ENCODE results near the gene TECR.
A peak's percentile ranks its signal among the peaks of the same experiment; 100 is the strongest.
"Not testable (repeated sequence)": the region's sequence is repeated elsewhere in the genome, so short reads cannot be mapped to it uniquely, and the experiment has no call there.

The TECR gene

GRCh38 chr19:14540741-14541525 is 11.5 kb downstream of the TECR start:
- no peak for DNase-seq (ENCODE audit: low spot score)

GRCh38 chr19:14541979-14542378 is 12.6 kb downstream of the TECR start:
- not testable (repeated sequence) for DNase-seq (ENCODE audit: low spot score)

DNA sequence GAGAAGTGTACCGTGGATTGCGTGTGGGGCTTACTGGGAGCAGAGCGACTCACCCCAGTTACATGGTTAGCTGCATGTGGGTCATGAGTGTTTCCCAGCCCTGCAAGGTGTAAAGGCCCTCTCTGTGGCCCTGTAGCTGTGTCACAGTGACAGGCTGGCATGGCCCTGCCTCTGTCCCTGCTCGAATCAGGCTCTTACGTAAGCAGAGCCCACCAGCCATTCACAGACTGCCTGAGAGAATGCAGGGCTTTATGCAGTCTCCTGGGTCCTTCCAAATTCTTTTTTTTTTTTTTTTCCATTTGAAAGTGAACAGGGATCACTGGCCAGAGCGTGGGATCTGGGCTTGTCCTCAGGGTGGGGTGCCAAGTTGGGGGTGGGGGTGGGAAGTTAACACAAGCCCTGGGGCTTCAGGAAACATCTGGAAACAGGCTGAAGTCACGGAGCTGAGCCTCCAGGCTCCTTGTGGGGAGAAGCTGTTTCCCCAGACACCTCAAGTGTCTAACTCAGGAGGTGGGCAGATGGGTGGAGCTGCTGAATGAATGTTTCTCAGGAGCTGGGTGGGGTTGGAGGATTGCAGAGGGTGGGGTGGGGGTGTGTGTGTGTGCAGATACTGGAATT is 13.4 kb downstream of the TECR start:
- peak; percentile 69 for DNase-seq (ENCODE audit: low spot score)

DNA sequence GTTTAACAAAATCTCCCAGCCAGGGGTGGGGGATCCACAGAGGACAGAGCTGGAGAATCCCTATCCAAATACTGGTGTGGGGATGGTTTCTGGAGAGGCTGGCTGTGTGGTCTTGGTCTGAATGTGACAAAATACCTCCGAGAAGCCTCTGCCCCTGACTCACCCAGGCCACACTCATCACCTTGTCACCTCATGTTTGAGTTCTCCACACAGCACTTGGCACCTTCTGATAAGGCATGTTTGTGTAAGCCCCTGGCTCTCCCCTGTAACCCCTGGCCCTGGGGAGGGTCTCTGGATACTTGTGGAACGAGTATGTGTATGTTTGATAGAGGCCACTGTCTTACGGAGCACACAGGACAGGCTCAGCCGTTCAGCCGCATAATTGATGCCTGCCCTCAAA is 14.7 kb downstream of the TECR start:
- DNase-seq (ENCODE audit: low spot score), result no peak

GRCh38 chr19:14544977-14545715 is 15.8 kb downstream of the TECR start:
- DNase-seq (ENCODE audit: low spot score), result peak; percentile 98

- DNase-seq (ENCODE audit: low spot score), result no peak
These were observed 16.3 kb downstream of the TECR start for GRCh38 chr19:14545716-14546082.

GRCh38 chr19:14550201-14550754 is 20.9 kb downstream of the TECR start:
- no peak for DNase-seq (ENCODE audit: low spot score)

- DNase-seq (ENCODE audit: low spot score), result peak; percentile 54
These were observed 22.0 kb downstream of the TECR start for GRCh38 chr19:14551134-14552005.

- not testable (repeated sequence) for DNase-seq (ENCODE audit: low spot score)
These were observed 22.6 kb downstream of the TECR start for GRCh38 chr19:14552006-14552360.

DNA sequence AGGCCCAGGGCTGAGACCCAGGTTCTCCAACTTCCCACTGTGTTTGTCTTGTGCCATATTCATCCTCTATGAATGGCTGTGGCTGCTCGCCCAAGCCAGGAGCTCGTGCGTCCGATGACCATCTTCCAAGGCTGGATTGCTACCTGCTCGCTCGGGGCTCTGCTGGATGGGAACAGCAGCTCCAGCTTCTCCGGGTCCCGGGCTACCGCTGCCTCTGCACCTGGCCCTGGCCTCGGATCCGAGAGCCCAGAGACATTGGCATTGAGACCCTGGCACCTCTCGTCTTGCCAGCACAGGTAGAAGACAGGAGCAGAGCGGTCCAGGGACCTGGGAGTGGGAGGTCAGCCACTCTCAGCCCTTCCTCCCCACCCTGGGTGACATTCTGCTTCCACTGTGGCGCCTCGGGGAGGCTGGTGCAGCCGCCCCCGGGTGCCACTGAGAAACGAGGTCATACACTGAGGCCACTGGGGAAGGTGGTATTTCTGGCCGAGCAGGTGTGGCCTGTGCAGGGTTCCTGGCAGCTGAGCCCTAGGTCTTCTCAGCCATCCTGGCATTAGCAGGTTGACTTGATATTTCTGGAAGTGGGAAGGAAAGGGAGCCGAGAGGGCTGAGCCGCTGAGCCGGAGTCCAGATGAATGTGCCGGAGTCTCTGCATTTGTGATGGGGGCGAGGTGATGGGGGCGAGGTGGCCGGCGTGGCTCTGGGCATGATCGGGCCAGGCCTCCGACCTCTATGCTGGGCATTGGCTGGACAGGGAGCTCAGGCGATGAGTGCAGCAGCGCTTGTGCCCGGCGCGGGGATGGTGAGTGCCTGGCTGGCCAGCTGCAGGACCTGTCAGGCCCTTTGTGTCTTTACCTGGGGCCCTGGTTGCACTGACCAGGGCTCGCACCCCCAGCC is 23.9 kb downstream of the TECR start:
- DNase-seq (ENCODE audit: low spot score), result no peak

DNA sequence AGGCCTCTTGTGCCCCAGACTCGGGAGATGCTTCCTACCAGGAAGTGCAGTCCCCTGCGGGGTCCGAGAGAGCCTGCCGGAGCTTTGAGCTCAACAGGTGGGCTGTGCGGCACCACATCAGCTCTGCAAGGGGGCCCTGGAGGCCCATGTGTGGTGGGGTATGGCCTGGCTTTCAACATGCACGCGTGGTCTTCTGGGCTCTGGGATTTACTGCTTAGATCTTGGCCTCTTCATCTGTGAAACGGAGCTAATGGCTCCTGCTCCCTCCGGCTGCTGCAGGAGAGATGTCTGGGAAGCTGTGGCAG is 24.5 kb downstream of the TECR start:
- no peak for DNase-seq (ENCODE audit: low spot score)

DNA sequence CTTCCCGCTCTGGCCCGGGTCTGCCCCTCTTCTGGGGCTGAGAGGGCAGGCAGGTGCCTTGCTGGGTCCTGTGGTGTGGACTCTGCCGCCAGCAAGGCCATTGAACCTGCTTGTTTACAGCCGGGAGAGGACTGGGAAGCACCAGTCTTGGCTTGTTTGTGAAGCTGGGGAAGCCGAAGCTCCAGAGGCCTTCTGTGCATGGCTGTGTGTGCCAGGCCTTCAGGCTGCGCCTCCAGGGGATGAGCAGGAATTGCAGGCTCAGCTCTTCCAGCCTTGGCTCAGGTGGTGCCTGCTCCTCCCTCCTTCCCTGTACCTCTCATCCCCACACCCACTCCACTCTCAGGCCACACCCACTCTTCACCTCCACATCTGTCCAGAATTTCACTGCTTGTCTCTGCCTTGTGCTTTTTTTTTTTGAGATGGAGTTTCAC is 25.0 kb downstream of the TECR start:
- DNase-seq (ENCODE audit: low spot score), result peak; percentile 66

DNA sequence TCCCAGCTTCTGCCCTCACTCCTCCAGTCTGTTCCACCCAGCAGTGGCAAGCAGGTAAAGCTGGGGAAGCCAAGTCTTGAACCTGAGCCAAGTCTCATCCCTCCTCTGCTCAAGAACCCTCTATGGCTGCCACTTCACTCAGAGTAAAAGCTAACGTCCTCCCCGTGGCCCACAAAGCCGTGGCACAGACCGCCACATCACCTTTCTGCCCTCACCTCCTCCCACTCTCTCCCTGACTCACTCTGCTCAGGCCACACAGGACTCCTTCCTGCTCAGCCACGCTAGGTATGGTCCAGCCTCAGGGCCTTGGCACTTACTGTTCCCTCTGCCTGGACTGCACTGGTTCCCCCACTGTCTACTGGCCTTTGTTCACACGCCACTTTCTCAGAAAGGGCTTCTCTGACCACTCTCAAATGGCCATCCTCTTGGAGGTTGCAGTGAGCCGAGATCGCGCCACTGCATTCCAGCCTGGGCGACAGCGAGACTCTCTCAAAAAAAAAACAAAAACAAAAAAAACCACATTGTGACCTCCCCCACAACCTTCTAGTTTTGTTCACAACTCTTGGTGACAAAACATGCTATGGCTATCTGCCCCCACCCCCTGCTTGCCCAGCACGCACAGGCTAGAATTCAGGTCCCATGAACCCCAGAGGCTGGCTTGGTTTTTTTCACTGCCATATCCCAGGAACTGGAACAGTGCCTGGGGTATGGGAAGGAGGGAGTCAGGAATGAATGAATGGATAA is 26.7 kb downstream of the TECR start:
- DNase-seq (ENCODE audit: low spot score), result no peak

DNA sequence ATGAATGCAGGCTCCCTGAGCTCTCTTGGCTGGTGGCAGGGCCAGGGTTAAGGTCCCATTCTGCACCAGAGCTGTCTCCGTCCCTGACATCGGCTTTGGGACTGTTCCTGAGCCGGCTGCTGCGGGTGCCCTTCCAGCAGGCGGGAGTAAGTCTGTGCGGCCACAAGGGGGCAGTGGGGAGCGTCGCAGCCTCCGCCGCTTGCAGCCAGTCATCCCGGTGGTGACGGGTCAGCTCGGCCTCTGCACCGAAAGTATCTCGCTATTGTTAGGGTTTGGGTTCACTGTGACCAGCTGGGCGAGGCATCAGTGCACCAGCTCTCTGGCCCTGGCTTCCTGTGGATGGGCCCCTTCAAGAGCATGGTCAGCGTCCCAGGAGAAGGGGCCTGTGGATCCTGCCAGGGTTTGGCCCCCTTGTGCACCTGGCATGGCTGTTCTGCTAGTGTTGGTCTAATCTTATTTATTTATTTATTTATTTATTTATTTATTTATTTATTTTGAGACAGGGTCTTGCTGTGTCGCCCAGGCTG is 27.3 kb downstream of the TECR start:
- peak; percentile 94 for DNase-seq (ENCODE audit: low spot score)

DNA sequence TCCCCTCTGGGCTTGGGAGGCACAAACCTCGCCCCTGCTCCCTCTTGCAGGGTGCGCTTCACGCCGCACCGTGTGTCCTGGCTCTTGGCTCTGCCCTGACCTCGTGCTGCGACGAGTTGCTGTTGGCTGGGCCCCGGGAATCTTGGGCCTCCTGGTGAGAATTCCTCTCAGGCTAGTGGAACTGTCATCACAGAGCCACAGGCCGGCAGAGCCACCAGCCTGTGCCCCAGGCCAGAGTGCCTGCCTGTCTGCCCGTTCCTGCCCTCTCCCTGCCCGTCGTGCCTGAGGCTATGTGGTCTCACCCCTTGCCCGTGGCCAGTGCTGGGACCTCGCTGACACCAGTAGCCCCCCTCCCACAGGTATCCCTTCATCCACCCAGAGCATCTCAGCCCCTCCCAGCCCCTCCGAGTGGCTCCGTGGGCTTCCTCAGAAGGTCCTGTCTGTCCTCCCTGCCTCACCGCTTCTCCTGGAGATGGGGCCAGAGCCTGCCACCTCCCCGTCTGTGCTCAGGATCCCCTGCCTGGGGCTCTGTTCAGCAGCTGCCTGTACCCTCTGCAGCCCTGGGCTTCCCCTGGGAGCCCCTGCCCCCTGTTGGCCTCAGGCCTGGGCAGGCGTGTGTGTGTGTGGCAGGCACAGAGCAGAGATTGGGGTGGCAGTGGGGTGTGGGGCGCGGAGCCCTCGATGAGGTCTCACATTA is 29.1 kb downstream of the TECR start:
- DNase-seq (ENCODE audit: low spot score), result no peak

GRCh38 chr19:14559916-14560775 is 30.8 kb downstream of the TECR start:
- DNase-seq (ENCODE audit: low spot score), result no peak

DNA sequence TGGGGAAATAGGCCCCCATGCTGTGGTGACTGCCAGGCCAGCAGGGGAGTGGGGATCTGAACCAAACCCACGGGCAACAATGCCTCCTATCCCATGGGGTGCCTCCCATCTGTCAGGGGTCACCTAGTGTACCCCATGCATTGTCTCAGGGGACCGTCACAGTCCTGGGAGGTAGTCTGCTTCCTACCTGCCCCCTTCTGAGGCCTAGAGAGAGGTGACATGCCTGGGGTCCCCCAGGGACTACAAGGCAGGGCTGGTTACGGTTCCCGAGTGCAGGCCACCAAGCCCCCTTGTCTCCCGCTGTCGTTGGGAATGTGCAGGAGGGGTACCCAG is 31.3 kb downstream of the TECR start:
- no peak for DNase-seq (ENCODE audit: low spot score)

- DNase-seq (ENCODE audit: low spot score), result no peak
These were observed 31.9 kb downstream of the TECR start for GRCh38 chr19:14561249-14561648.
